Caco-2 (cell line): ENCODE results near the gene RPL31. TPM values are rescaled to one million over a fixed set of nuclear protein-coding genes. Genes with fewer than 3 reads are reported as not detected.

Experiments used
- BruUV-seq: library from RNA; stranded (reverse); fragments of 400-500 nt; replicated peaks from 2 replicates; lab custom pipeline; 2021; lab: Mats Ljungman, UMichigan
- CTCF ChIA-PET: fragments of 300-600 bp; sonication (Branson Sonifier 250); formaldehyde crosslinking; loops from one replicate; lab custom pipeline; 2022; ENCODE audit warnings: antibody characterized with exemption; lab: Charles Lee
- POLR2A ChIA-PET: fragments of 300-600 bp; sonication (Branson Sonifier 250); formaldehyde crosslinking; loops from one replicate; lab custom pipeline; 2022; ENCODE audit warnings: antibody characterized with exemption; lab: Charles Lee
- DNase-seq, 2 experiments: peaks; one replicate each; pipeline versions ENCODE4 v3.0.0 to v3.0.0-alpha.2; 2020 to 2022
- H3K27me3 ChIP-seq: replicated peaks from 2 replicates; pipeline ENCODE4 v1.6.0; 2011; ENCODE audit warnings: low read length; ENCODE audit not compliant: control insufficient read depth, insufficient read depth
- H3K36me3 ChIP-seq: 2 replicates; pipeline ENCODE4 v1.5.1; 2011; ENCODE audit warnings: low read length; ENCODE audit not compliant: control insufficient read depth, insufficient read depth
- H3K4me1 ChIP-seq: fragments of 250-450 bp; sonication (Bioruptor Pico); 2 replicates; pipeline ENCODE4 v1.5.1; 2020; ENCODE audit warnings: mild to moderate bottlenecking
- H3K4me3 ChIP-seq: 2 replicates; pipeline ENCODE4 v1.5.1; 2011; ENCODE audit warnings: low read depth, mild to moderate bottlenecking, control low read depth, low read length
- H3K9me3 ChIP-seq: fragments of 250-450 bp; sonication (Bioruptor Pico); 2 replicates; pipeline ENCODE4 v1.5.1; 2020; ENCODE audit warnings: mild to moderate bottlenecking, moderate library complexity
- H3K27ac Mint-ChIP-seq: one replicate; pipeline ENCODE4 v1.8.0; 2022; ENCODE audit warnings: mixed read lengths; ENCODE audit not compliant: unreplicated experiment
- H3K27me3 Mint-ChIP-seq: one replicate; pipeline ENCODE4 v1.8.0; 2022; ENCODE audit warnings: mixed read lengths; ENCODE audit not compliant: insufficient read depth, unreplicated experiment
- H3K36me3 Mint-ChIP-seq: one replicate; pipeline ENCODE4 v1.8.0; 2022; ENCODE audit warnings: mild to moderate bottlenecking, mixed read lengths; ENCODE audit not compliant: insufficient read depth, unreplicated experiment
- H3K4me1 Mint-ChIP-seq: one replicate; pipeline ENCODE4 v1.8.0; 2022; ENCODE audit warnings: low read depth, mixed read lengths; ENCODE audit not compliant: unreplicated experiment
- H3K4me3 Mint-ChIP-seq: one replicate; pipeline ENCODE4 v1.8.0; 2022; ENCODE audit warnings: mild to moderate bottlenecking, moderate library complexity, mixed read lengths; ENCODE audit not compliant: unreplicated experiment
- H3K9me3 Mint-ChIP-seq: one replicate; pipeline ENCODE4 v1.8.0; 2022; ENCODE audit warnings: mixed read lengths; ENCODE audit not compliant: unreplicated experiment
- intact Hi-C: fragments of 100-400 bp; cut with micrococcal nuclease; formaldehyde crosslinking; loops from one replicate; pipeline ENCODE4 v1.10.0; 2022; ENCODE audit not compliant: unreplicated experiment
- total RNA-seq: library from RNA; stranded (reverse); gene quantifications from 2 replicates; pipeline ENCODE4 v1.2.3, GENCODE V29; 2022
- TF ChIP-seq, protein P1 (sequence below), 2 experiments: fragments of 200-600 bp in 1 of 2; IDR thresholded peaks; 1 replicate in 1 of 2; 2 replicates in 1 of 2; pipeline versions ENCODE4 v1.5.1 to v1.8.0; 2011 to 2022; ENCODE audit warnings: antibody characterized with exemption in 1 of 2, control low read depth in 1 of 2, inconsistent platforms in 1 of 2, low read depth in 1 of 2, low read length in 1 of 2, mild to moderate bottlenecking in 1 of 2, moderate library complexity in 1 of 2; ENCODE audit not compliant: insufficient read depth in 1 of 2, severe bottlenecking in 1 of 2, unreplicated experiment in 1 of 2

Gene RPL31
- total RNA-seq, 1 experiment from 2014 or later: 2,026 TPM

- Histone ChIP-seq H3K4me3 (no peak overlapping the region), H3K4me1 (no peaks in the 10 kb centered on the region), H3K9me3 (no peaks in the 10 kb centered on the region), H3K27me3 (no peaks in the 10 kb centered on the region), H3K36me3 (no peaks in the 10 kb centered on the region)
- TF ChIP-seq, protein P1, sequence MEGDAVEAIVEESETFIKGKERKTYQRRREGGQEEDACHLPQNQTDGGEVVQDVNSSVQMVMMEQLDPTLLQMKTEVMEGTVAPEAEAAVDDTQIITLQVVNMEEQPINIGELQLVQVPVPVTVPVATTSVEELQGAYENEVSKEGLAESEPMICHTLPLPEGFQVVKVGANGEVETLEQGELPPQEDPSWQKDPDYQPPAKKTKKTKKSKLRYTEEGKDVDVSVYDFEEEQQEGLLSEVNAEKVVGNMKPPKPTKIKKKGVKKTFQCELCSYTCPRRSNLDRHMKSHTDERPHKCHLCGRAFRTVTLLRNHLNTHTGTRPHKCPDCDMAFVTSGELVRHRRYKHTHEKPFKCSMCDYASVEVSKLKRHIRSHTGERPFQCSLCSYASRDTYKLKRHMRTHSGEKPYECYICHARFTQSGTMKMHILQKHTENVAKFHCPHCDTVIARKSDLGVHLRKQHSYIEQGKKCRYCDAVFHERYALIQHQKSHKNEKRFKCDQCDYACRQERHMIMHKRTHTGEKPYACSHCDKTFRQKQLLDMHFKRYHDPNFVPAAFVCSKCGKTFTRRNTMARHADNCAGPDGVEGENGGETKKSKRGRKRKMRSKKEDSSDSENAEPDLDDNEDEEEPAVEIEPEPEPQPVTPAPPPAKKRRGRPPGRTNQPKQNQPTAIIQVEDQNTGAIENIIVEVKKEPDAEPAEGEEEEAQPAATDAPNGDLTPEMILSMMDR (IDR thresholded peaks at IDR 0.05; ENCODE audit: insufficient read depth in 1 of 2, low read depth in 1 of 2, low read length in 1 of 2, severe bottlenecking in 1 of 2, unreplicated experiment in 1 of 2): no peak
- H3K9me3 Mint-ChIP-seq: no peaks in the 10 kb centered on the region
- H3K27ac Mint-ChIP-seq: no peak overlapping the region
- no peaks in the 10 kb centered on the region for H3K27me3 Mint-ChIP-seq
- no peak for DNase-seq
- H3K4me1 Mint-ChIP-seq: no peaks in the 10 kb centered on the region
- ChIA-PET CTCF (no interaction called here), POLR2A (no interaction called here)
- no peaks in the 10 kb centered on the region for H3K36me3 Mint-ChIP-seq
- H3K4me3 Mint-ChIP-seq: no peak overlapping the region
- intact Hi-C loops: no loop called here
- no TSS peak for BruUV-seq
Measured at GRCh38 chr2:100957996-100958653, 44.0 kb upstream of the RPL31 start.

GRCh38 chr2:100959225-100959880 is 42.7 kb upstream of the RPL31 start:
- no peaks in the 10 kb centered on the region for H3K27me3 Mint-ChIP-seq
- no peaks in the 10 kb centered on the region for H3K27me3 ChIP-seq
- H3K4me3 ChIP-seq: no peak overlapping the region
- H3K4me1 ChIP-seq: no peaks in the 10 kb centered on the region
- H3K4me3 Mint-ChIP-seq: no peak overlapping the region
- H3K4me1 Mint-ChIP-seq: no peaks in the 10 kb centered on the region
- no TSS peak for BruUV-seq
- POLR2A ChIA-PET: interaction anchor here (0.6 kb wide), 1 partner anchor 293 kb away, joined by 4 read pairs; no protein-coding TSS in a partner anchor
- H3K27ac Mint-ChIP-seq: no peak overlapping the region
- H3K9me3 Mint-ChIP-seq: no peaks in the 10 kb centered on the region
- TF ChIP-seq, protein P1 (IDR thresholded peaks at IDR 0.05; ENCODE audit: insufficient read depth in 1 of 2, low read depth in 1 of 2, low read length in 1 of 2, severe bottlenecking in 1 of 2, unreplicated experiment in 1 of 2): no peak
- no peaks in the 10 kb centered on the region for H3K36me3 ChIP-seq
- no peaks in the 10 kb centered on the region for H3K9me3 ChIP-seq
- DNase-seq: no peak
- intact Hi-C loops: no loop called here
- CTCF ChIA-PET: no interaction called here
- H3K36me3 Mint-ChIP-seq: no peaks in the 10 kb centered on the region

DNA sequence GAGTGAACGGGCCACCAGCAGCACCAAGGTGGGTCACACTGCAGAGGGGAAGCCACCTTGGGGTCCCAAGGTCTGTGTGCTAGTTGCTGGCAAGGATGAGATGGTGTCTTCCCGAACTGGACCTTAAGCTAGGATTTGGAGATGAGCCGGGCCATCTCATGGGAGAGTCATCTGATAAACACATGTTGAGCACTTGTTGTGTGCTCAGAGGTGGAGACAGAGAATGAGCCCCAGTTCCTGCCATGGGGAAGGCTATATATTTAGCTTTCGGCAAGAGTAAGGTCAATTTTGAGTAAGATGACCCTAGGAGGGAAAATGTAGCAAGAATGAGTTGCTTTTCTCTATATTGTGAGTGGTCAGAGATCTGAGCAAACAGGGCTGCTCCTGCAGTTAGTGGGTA is 41.4 kb upstream of the RPL31 start:
- Mint-ChIP-seq H3K4me3 (no peak overlapping the region), H3K27me3 (no peaks in the 10 kb centered on the region), H3K36me3 (no peaks in the 10 kb centered on the region), H3K27ac (no peak overlapping the region), H3K4me1 (no peaks in the 10 kb centered on the region), H3K9me3 (no peaks in the 10 kb centered on the region)
- H3K27me3 ChIP-seq: no peaks in the 10 kb centered on the region
- H3K4me3 ChIP-seq: no peak overlapping the region
- no peaks in the 10 kb centered on the region for H3K4me1 ChIP-seq
- ChIA-PET CTCF (no interaction called here), POLR2A (no interaction called here)
- DNase-seq: no peak
- H3K36me3 ChIP-seq: no peaks in the 10 kb centered on the region
- no TSS peak for BruUV-seq
- intact Hi-C loops: no loop called here
- H3K9me3 ChIP-seq: no peaks in the 10 kb centered on the region
- TF ChIP-seq, protein P1 (IDR thresholded peaks at IDR 0.05; ENCODE audit: insufficient read depth in 1 of 2, low read depth in 1 of 2, low read length in 1 of 2, severe bottlenecking in 1 of 2, unreplicated experiment in 1 of 2): no peak
